GM11168 (cell line): Measurements from ENCODE around the gene DPP9.
"Not testable (repeated sequence)": the region's sequence is repeated elsewhere in the genome, so short reads cannot be mapped to it uniquely, and the experiment has no call there.

Experiments used
- in situ Hi-C: fragments of 300-500 bp; cut with MboI; formaldehyde crosslinking; loops from one replicate; pipeline ENCODE4 v1.12.0; 2022; ENCODE audit warnings: low sequenced_read_pairs; ENCODE audit not compliant: unreplicated experiment

The DPP9 gene

DNA sequence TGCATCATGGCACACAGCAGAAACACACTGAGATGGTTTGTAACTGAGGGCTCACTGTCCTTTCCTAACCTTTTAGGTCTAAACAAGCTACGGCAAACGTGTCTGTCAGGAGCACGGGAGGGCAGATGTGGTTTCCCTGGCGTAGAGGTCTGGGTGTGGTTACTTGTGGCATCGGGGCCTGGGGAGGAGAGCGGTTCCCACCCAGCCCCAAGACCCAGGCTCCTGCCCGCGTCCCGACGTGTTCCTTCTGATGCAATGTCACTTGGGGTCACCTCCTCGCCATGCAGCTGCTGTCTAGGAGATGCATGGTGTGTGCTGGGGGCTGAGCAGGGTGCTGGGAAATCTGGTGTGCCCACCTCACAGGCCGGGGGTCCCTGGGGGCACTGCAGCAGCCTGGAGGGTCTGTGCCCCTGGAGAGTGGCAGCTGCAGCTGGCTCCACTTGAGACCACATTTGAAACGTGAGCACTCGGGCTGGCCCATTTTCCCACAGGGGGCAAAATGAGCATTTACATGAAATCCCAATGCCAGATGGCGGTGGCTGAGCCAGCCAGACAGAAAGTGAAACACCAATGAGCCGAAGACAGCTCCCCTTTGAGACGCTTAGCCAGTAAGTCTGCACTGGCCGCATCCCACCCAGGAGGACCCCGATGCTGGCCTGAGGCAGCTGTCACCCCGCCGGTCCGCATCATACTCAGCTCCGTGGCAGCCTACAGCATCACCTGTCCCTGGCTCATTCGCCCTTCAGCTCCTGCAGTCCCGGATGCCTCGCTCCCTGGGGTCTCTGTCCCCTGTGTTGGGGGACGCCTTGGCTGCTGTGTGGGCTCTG lies 31.2 kb downstream of the DPP9 start:
- in situ Hi-C loops = no loop called here

- in situ Hi-C loops = no loop called here
These were observed 32.3 kb downstream of the DPP9 start for GRCh38 chr19:4691373-4691772.

- in situ Hi-C loops = no loop called here
These were observed 33.3 kb downstream of the DPP9 start for GRCh38 chr19:4690361-4690760.

GRCh38 chr19:4689403-4689802 lies 34.2 kb downstream of the DPP9 start:
- in situ Hi-C loops = no loop called here

DNA sequence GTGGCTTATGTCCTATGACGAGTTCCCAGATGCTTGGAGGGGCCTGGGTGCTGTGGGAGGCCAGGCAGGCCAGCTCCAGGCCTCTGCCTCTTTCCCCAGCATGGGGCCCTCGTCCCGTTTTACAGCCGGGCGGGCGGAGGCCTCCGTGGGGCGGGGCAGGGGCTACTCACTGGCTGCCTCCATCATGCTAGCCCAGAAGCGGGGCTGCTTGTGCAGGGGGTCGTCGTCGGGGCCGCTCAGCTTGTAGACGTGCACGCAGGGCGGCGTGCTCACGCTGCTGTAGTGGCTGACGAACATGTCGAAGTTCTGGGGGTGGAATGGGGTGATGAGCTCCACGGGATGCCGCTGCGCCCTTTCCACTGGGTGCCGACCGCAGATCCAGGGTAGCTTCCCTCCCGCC lies 35.1 kb downstream of the DPP9 start:
- in situ Hi-C loops = no loop called here

GRCh38 chr19:4687396-4687795 lies 36.2 kb downstream of the DPP9 start:
- in situ Hi-C loops = no loop called here

DNA sequence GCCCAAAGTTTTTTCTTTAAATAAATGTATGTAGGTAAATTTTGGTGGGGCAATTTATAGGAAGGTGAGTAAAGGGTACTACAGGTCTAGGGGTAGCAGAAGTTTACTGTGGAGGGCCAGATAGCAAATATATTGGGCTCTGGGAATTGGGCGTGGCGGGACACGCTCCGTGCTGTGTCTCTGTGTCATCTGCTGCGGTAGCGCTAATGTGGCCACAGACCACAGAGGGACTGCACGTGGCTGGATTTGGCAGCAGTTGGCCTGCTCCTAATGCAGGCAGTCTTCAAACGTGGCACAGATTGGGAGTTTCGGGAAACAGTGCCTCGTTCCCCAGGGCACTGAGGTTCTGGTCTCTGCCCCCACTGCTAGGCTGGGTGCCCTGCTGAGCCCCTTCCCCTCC lies 36.9 kb downstream of the DPP9 start:
- in situ Hi-C loops = no loop called here

DNA sequence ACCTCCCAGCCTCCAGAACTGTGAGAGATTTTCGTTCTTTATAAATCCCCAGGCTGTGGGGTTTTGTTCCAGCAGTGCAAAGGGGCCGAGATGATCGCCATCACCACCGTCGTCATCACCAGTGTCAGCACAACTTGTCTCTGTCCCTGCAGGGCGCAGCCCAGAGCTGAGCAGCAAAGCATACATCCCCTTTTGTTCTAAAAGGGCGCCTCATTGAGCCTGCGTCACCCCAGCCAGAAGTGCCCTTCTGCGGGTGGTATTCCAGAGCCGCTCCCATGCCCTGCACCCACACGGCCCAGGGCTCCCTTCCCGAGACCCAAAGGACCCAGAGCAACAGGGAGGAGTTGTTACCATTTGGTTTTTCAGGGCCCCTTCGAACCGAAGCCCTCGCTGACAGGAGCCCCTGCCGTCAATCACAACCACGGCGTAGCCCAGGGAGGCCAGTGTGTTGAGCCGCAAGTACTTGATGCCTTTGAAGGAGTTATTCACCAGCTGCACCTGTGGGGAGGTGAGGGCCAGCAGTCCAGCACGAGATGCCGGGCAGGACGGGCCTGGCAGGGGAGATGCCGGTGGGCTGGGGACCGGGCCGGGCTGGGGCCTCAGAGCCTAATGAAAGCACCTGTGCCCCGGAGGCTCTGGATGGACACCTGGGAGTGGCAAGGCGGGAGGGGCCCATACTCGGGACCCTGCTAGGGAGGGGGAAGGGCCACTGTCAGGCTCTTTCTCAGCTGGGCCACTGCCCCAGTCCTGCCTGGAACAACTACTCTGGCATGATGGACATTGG lies 39.1 kb downstream of the DPP9 start:
- in situ Hi-C loops = no loop called here

DNA sequence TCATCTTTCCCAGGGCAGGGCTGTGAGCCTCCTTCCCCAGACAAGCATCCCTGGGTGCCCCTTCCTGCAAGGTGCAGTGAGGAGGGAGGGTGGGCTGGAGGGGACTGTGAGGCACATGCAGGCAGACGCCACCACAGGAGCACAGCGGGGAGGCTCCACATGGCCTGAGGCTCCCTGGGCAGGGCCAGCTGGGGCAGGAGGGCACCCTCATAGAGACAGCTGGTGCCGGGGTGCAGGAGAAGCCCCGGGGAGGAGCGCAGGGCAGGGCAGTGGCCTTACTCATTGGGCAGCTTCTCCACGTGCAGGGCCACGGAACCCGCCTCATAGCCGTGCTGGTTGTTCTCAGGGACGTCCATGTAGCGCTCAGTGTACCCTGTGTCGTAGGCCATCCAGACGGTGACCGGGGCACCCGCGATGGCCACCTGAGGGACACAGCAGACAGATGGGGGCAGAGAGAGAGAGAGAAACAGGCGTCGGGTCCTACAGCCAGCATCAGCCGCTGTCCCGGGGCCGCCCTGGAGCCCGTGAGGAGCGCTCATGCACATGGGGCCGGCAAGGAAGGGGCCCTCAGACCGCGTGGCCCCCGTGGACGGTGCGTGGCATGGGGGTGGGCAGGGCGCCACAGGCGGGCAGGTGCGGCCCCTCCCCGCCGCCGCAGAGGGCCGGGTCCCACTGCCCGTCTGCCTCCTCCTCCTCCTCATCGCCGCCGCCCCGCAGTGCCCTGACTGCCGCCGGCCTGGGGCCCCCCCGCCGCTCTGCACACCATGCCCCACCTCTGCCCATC lies 41.0 kb downstream of the DPP9 start:
- in situ Hi-C loops = no loop called here

DNA sequence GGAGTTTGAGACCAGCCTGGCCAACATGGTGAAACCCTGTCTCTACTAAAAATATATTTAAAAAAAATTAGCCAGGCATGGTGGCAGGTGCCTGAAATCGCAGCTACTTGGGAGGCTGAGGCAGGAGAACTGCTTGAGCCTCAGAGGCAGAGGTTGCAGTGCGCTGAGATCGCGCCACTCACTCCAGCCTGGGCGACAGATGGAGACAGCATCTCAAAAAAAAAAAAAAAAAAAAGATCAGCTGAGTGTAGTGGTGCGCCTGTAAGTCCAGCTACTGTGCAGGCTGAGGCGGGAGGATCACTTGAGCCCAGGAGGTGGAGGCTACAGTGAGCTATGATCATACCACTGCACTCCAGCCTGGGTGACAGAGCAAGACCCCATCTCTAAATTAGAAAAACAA lies 43.6 kb downstream of the DPP9 start:
- in situ Hi-C loops = not testable (repeated sequence)

- in situ Hi-C loops = no loop called here
These were observed 44.5 kb downstream of the DPP9 start for GRCh38 chr19:4678881-4679790.

- in situ Hi-C loops = no loop called here
These were observed 46.5 kb downstream of the DPP9 start for GRCh38 chr19:4676955-4677731.

- in situ Hi-C loops = no loop called here
These were observed 48.3 kb downstream of the DPP9 start for GRCh38 chr19:4675346-4675745.

- in situ Hi-C loops = no loop called here
These were observed 49.9 kb downstream of the DPP9 start for GRCh38 chr19:4673726-4674125.

- in situ Hi-C loops = no loop called here
These were observed 50.4 kb downstream of the DPP9 start for GRCh38 chr19:4673216-4673615.

GRCh38 chr19:4671185-4671851 lies 52.3 kb downstream of the DPP9 start:
- in situ Hi-C loops = no loop called here

DNA sequence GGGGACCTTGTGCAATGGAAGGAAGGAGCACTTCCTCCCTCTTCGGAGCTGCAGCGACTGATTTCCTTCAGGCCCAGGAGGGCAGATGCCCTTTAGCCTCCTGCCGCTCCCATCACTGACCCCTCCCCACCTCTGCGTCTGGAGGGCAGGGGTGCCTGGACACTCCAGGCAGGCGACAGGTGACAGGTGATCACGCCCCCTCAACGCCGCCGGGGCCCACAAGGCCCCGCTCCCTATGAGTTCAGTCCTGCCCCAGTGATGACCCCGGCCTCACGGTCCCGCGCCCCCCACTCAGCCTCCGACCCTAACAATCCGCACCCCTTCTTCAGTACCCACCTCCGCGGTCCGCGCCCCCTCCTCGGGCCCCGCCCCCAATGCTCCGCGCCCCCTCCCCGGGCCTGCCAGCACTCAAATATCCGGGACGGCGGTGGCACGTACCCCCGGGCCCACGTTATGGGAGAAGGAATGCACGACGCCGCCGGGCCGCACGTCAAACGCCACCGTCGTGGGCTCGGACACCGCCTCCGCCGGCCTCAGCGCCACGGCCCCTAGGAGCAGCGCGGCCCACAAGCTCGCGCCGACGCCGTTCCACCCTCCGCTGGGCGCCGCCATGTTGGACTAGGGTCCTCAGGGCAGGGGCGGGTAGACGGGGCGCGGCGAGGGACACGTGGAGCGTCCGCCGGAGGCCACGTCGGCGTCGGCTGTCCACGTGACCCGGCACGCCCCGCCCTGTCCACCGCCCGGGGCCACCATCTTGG lies 53.7 kb downstream of the DPP9 start, which contains the start of gene MYDGF:
Gene MYDGF, minus strand, starts transcription at position 620 of the 758 bp plus-strand sequence. Its CDS starts 8 bp downstream, at position 612.
- in situ Hi-C loops = no loop called here

DNA sequence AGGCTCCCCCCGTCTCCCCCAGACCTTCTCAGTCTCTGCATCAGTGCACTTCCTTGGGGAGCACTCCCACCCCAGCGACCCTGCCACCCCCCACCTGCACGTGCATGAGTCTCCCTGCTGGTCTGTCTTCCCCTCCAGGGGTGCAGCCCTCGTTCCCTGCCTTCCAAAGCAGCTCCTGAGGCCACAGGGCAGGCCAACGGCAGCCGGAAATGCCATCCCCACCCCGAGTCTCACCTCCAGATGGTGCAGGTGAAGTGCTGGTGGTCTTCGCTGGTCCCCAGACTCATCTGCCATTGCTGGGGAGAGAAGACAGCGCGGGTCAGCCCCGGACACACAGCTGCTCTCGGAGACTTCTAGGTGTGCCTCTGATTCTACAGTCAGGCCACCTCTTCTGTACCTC lies 59.0 kb downstream of the DPP9 start:
- in situ Hi-C loops = no loop called here
